Esophagus squamous epithelium (tissue), 4 donors: ENCODE results near the gene LOXL4.

Source experiments
- CTCF ChIP-seq, 6 experiments: fragments of 450-650 bp in 4 of 6; fragments of 200-600 bp in 2 of 6; sonication (generic) in 2 of 6; IDR thresholded peaks; one replicate each; pipeline ENCODE4 v1.5.1; 2016 to 2019; ENCODE audit warnings: antibody characterized with exemption in 6 of 6, mild to moderate bottlenecking in 4 of 6, moderate library complexity in 4 of 6
- POLR2A ChIP-seq, 4 donors: fragments of 450-650 bp; IDR thresholded peaks; one replicate each; pipeline ENCODE4 v1.6.1; 2017; ENCODE audit warnings: antibody characterized with exemption in 4 of 4, mild to moderate bottlenecking in 4 of 4, moderate library complexity in 3 of 4

- TF ChIP-seq POLR2A (IDR thresholded peaks at IDR 0.05) (no peak), CTCF (IDR thresholded peaks at IDR 0.05) (no peak)
Measured at GRCh38 chr10:98257961-98258360, 10.0 kb downstream of the LOXL4 start.
